22Rv1 (cell line): ENCODE measurements around the gene GABRR2.

Source experiments
- CTCF ChIP-seq: fragments of 450-650 bp; IDR thresholded peaks from 2 replicates; pipeline ENCODE4 v1.5.1; 2017; ENCODE audit warnings: mild to moderate bottlenecking
- ZFX ChIP-seq: fragments of 450-650 bp; IDR thresholded peaks from 2 replicates; pipeline ENCODE4 v1.6.1; 2017; ENCODE audit warnings: antibody characterized with exemption, borderline replicate concordance

DNA sequence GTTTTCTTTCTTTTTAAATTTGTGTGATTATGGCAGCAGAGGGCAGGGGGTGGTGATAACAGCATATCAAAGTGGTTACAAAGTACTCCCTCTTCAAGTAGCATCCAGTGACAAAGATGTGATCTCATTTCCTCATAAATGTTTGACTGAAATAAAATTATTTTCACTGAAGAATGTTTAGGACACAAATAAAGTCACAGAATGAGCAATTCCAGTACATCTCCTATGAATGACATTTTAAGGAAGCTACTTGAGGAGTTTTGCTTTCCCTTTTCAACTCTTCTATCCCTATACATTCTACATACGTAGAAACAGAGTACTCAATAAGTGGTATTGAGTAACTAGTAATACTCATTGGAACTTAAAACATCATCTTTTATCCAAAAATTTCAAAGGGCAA lies 13.9 kb upstream of the GABRR2 start:
- no peak for TF ChIP-seq CTCF
- TF ChIP-seq ZFX = no peak
